Prostate gland (tissue), 2 donors: ENCODE results near the gene MSH2. TPM values are rescaled to one million over a fixed set of nuclear protein-coding genes. Genes with fewer than 3 reads are reported as not detected.

Experiments
- DNase-seq: peaks from one replicate; pipeline ENCODE4 v3.0.0-alpha.2; 2019; ENCODE audit warnings: low spot score
- H3K27ac ChIP-seq, 2 donors: fragments of 200-600 bp; sonication (generic); 2 replicates each; pipeline ENCODE4 v1.5.1; 2017 to 2019
- H3K27me3 ChIP-seq: fragments of 200-600 bp; sonication (generic); replicated peaks from 2 replicates; pipeline ENCODE4 v1.5.1; 2019; ENCODE audit not compliant: insufficient read depth
- H3K36me3 ChIP-seq, 2 donors: fragments of 200-600 bp; sonication (generic); 1 replicate in 1 of 2; 2 replicates in 1 of 2; pipeline versions ENCODE4 v1.5.1 to v1.8.1; 2017 to 2019
- H3K4me1 ChIP-seq: fragments of 200-600 bp; sonication (generic); replicated peaks from 2 replicates; pipeline ENCODE4 v1.5.1; 2019
- H3K4me3 ChIP-seq, 2 donors: fragments of 200-600 bp; sonication (generic); 2 replicates each; pipeline ENCODE4 v1.5.1; 2017 to 2019
- H3K9me3 ChIP-seq: fragments of 200-600 bp; sonication (generic); 2 replicates; pipeline ENCODE4 v1.5.1; 2017
- POLR2A ChIP-seq: fragments of 450-650 bp; IDR thresholded peaks from one replicate; pipeline ENCODE4 v1.6.1; 2016; ENCODE audit warnings: antibody characterized with exemption, mild to moderate bottlenecking
- POLR2AphosphoS5 ChIP-seq: sonication (generic); formaldehyde crosslinking; IDR thresholded peaks from one replicate; pipeline ENCODE4 v1.6.1; 2017; ENCODE audit warnings: antibody characterized with exemption
- WGBS: methylation state at CpG from one replicate; pipeline ENCODE4 v1.1.5; 2018; 5-methylcytosine and 5-hydroxymethylcytosine counted together
- intact Hi-C: fragments of 100-400 bp; cut with DNase I; formaldehyde crosslinking; loops from one replicate; pipeline ENCODE4 v1.14.2; 2022
- total RNA-seq, 2 donors: library from RNA; depleted of rRNA; stranded (reverse); fragments of >200 nt; gene quantifications; one replicate each; pipeline ENCODE4 v1.1.0, GENCODE V29; 2016
- TF ChIP-seq, protein P1 (sequence below), 4 experiments: fragments of 200-600 bp in 2 of 4; fragments of 450-650 bp in 2 of 4; sonication (generic) in 2 of 4; IDR thresholded peaks; 1 replicate in 3 of 4; 2 replicates in 1 of 4; pipeline ENCODE4 v1.5.1; 2016 to 2019; ENCODE audit warnings: antibody characterized with exemption in 4 of 4, mild to moderate bottlenecking in 2 of 4, moderate library complexity in 2 of 4

The MSH2 gene
- total RNA-seq, 2 donors from 2014 or later = 14.0 to 17.9 TPM

GRCh38 chr2:47485751-47486300, 82.9 kb downstream of the MSH2 start:
- H3K27me3 ChIP-seq = no peaks in the 10 kb centered on the region
- no peaks in the 10 kb centered on the region for H3K4me1 ChIP-seq
- no peak for DNase-seq
- no peak overlapping the region for H3K4me3 ChIP-seq
- no peak for TF ChIP-seq POLR2A
- TF ChIP-seq, protein P1, sequence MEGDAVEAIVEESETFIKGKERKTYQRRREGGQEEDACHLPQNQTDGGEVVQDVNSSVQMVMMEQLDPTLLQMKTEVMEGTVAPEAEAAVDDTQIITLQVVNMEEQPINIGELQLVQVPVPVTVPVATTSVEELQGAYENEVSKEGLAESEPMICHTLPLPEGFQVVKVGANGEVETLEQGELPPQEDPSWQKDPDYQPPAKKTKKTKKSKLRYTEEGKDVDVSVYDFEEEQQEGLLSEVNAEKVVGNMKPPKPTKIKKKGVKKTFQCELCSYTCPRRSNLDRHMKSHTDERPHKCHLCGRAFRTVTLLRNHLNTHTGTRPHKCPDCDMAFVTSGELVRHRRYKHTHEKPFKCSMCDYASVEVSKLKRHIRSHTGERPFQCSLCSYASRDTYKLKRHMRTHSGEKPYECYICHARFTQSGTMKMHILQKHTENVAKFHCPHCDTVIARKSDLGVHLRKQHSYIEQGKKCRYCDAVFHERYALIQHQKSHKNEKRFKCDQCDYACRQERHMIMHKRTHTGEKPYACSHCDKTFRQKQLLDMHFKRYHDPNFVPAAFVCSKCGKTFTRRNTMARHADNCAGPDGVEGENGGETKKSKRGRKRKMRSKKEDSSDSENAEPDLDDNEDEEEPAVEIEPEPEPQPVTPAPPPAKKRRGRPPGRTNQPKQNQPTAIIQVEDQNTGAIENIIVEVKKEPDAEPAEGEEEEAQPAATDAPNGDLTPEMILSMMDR (IDR thresholded peaks at IDR 0.05) = no peak
- TF ChIP-seq POLR2AphosphoS5 = no peak
- H3K36me3 ChIP-seq = no peaks in the 10 kb centered on the region
- H3K27ac ChIP-seq = no peak overlapping the region
- intact Hi-C loops = no loop called here
- WGBS = 76% methylated on average over 6 of the region's 6 CpGs
- H3K9me3 ChIP-seq = no peaks in the 10 kb centered on the region

GRCh38 chr2:47486841-47487497, 84.0 kb downstream of the MSH2 start:
- DNase-seq = no peak
- no peak overlapping the region for H3K4me3 ChIP-seq
- H3K27me3 ChIP-seq = no peaks in the 10 kb centered on the region
- 61% methylated on average over 2 of the region's 2 CpGs for WGBS
- no peaks in the 10 kb centered on the region for H3K36me3 ChIP-seq
- no peak overlapping the region for H3K27ac ChIP-seq
- H3K4me1 ChIP-seq = no peaks in the 10 kb centered on the region
- H3K9me3 ChIP-seq = no peaks in the 10 kb centered on the region
- TF ChIP-seq POLR2A (no peak), POLR2AphosphoS5 (no peak)
- TF ChIP-seq, protein P1 (IDR thresholded peaks at IDR 0.05) = no peak
- intact Hi-C loops = no loop called here

DNA sequence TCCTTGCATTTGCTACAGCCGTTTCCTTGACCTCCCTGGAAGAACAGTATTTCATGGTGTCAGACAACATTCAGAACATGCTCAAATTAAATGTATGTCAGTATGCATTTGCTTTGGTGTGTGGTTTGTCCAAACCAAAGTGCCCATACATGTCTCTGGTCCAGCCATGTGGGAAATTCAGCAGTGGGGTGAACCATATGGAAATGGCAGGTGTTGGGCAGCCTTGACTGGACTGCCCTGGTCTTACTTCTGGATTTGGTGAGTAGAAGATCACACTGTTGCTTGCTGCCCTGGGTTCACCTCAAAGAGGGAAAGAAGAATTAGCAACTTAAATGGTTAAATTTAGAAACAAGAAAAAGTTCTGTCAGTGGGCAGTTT, 84.5 kb downstream of the MSH2 start:
- Histone ChIP-seq H3K27ac (no peak overlapping the region), H3K4me1 (no peaks in the 10 kb centered on the region), H3K36me3 (no peaks in the 10 kb centered on the region), H3K9me3 (no peaks in the 10 kb centered on the region), H3K27me3 (no peaks in the 10 kb centered on the region), H3K4me3 (no peak overlapping the region)
- no peak for TF ChIP-seq POLR2A
- TF ChIP-seq, protein P1 (IDR thresholded peaks at IDR 0.05) = no peak
- no peak for TF ChIP-seq POLR2AphosphoS5
- DNase-seq = no peak
- 95% methylated on average over 1 of the region's 1 CpG for WGBS
- intact Hi-C loops = no loop called here

DNA sequence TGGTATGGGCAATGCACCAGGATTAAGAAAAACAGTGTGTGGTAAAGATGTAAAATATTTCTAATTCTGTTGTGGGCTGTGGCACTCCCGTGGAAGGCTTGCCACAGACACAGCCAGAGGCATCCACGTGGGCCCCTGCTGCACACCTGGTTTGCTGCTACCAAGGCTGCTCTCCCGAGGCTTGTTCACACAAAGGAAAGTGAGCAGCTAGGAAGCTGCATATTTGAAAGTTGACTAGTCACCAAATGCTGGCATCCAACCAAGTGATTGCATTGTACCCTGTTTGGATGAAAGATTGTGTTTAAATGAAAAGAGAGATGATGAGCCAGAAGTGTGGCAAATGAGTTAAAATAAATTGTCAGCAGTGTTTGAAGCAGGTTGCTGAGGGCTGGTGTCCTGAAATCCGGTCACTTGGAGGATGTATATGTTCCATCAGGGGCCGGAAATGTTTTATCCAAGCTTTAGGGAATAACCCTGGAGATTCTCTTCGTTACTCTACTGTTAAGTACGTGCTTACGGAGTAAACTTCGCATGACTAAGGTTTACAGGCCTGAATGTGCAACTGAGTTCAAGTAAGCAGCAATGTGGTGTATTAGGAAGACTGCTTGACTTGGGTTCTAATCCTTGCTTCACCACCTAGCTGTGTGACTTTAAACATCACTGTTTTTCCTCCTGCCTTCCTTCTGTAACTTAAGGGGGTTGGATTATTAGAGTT, 86.1 kb downstream of the MSH2 start:
- Histone ChIP-seq H3K36me3 (no peaks in the 10 kb centered on the region), H3K27me3 (no peaks in the 10 kb centered on the region), H3K27ac (no peak overlapping the region), H3K4me1 (no peaks in the 10 kb centered on the region), H3K4me3 (no peak overlapping the region), H3K9me3 (no peaks in the 10 kb centered on the region)
- TF ChIP-seq POLR2A (no peak), POLR2AphosphoS5 (no peak)
- intact Hi-C loops = no loop called here
- no peak for DNase-seq
- 71% methylated on average over 9 of the region's 9 CpGs for WGBS

- no peak for DNase-seq
- WGBS = 87% methylated on average over 6 of the region's 6 CpGs
- H3K27me3 ChIP-seq = no peaks in the 10 kb centered on the region
- H3K4me3 ChIP-seq = no peak overlapping the region
- intact Hi-C loops = no loop called here
- H3K27ac ChIP-seq = no peak overlapping the region
- no peaks in the 10 kb centered on the region for H3K4me1 ChIP-seq
- no peaks in the 10 kb centered on the region for H3K36me3 ChIP-seq
- H3K9me3 ChIP-seq = no peaks in the 10 kb centered on the region
- TF ChIP-seq POLR2A = no peak
- TF ChIP-seq, protein P1 (IDR thresholded peaks at IDR 0.05) = no peak
- TF ChIP-seq POLR2AphosphoS5 = no peak
Observed at GRCh38 chr2:47490406-47490805, 87.5 kb downstream of the MSH2 start.
